WTC11 (cell line): Measurements from ENCODE around the gene RNGTT. TPM values are rescaled to one million over a fixed set of nuclear protein-coding genes. Genes with fewer than 3 reads are reported as not detected.

Experiments used
- ATAC-seq: fragments of 200-7000 bp; cut with Tn5 transposase; 2 replicates; pipeline ENCODE4 v1.10.0; 2021; ENCODE audit warnings: mild to moderate bottlenecking, moderate library complexity
- CTCF ChIA-PET: fragments of 300-600 bp; sonication (Branson Sonifier 250); formaldehyde crosslinking; loops from one replicate; lab custom pipeline; 2021; ENCODE audit warnings: antibody characterized with exemption; lab: Charles Lee
- POLR2A ChIA-PET: fragments of 350-600 bp; sonication (Branson Sonifier 250); formaldehyde crosslinking; loops from one replicate; lab custom pipeline; 2021; ENCODE audit warnings: antibody characterized with exemption; lab: Charles Lee
- DNase-seq: peaks from one replicate; pipeline ENCODE4 v3.0.0; 2021; ENCODE audit warnings: low spot score
- H3K27ac Mint-ChIP-seq: 2 replicates; pipeline ENCODE4 v1.8.0; 2021; ENCODE audit warnings: mixed read lengths
- H3K27me3 Mint-ChIP-seq: 2 replicates; pipeline ENCODE4 v1.8.0; 2021; ENCODE audit warnings: low read depth, mild to moderate bottlenecking, moderate library complexity, mixed read lengths
- H3K36me3 Mint-ChIP-seq: 2 replicates; pipeline ENCODE4 v1.8.0; 2021; ENCODE audit warnings: mixed read lengths
- H3K4me1 Mint-ChIP-seq: 2 replicates; pipeline ENCODE4 v1.8.0; 2022; ENCODE audit warnings: mixed read lengths
- H3K4me3 Mint-ChIP-seq: 2 replicates; pipeline ENCODE4 v1.8.0; 2021; ENCODE audit warnings: mild to moderate bottlenecking, moderate library complexity, mixed read lengths
- H3K9me3 Mint-ChIP-seq: 2 replicates; pipeline ENCODE4 v1.8.0; 2021; ENCODE audit warnings: mixed read lengths
- AFF4 ChIP-seq: sonication (generic); formaldehyde crosslinking; IDR thresholded peaks from 2 replicates; pipeline ENCODE4 v1.8.1; 2023; ENCODE audit warnings: mild to moderate bottlenecking, missing genetic modification reagents, borderline replicate concordance
- ATF1 ChIP-seq: sonication (generic); formaldehyde crosslinking; IDR thresholded peaks from 2 replicates; pipeline ENCODE4 v1.8.1; 2023; ENCODE audit warnings: mild to moderate bottlenecking, moderate library complexity, missing genetic modification reagents
- EMX1 ChIP-seq: fragments of 250-450 bp; sonication (Bioruptor Pico); IDR thresholded peaks from 2 replicates; pipeline ENCODE4 v1.8.0; 2021; ENCODE audit warnings: mild to moderate bottlenecking
- FOXK1 ChIP-seq: sonication (generic); formaldehyde crosslinking; IDR thresholded peaks from 2 replicates; pipeline ENCODE4 v1.8.0; 2022; ENCODE audit warnings: mild to moderate bottlenecking, moderate library complexity, missing genetic modification reagents
- GABPB1 ChIP-seq: sonication (generic); formaldehyde crosslinking; IDR thresholded peaks from 2 replicates; pipeline ENCODE4 v1.8.1; 2023; ENCODE audit warnings: mild to moderate bottlenecking, missing genetic modification reagents
- GTF2I ChIP-seq: fragments of 250-450 bp; sonication (Bioruptor Pico); conservative IDR thresholded peaks from 2 replicates; pipeline ENCODE4 v1.4.0; 2021; ENCODE audit warnings: mild to moderate bottlenecking
- IRF2 ChIP-seq: sonication (generic); formaldehyde crosslinking; IDR thresholded peaks from 2 replicates; pipeline ENCODE4 v1.8.0; 2022; ENCODE audit warnings: low read depth, missing genetic modification reagents, borderline replicate concordance
- JUN ChIP-seq: sonication (generic); formaldehyde crosslinking; IDR thresholded peaks from 2 replicates; pipeline ENCODE4 v1.8.0; 2023; ENCODE audit warnings: mild to moderate bottlenecking, missing genetic modification reagents
- MAX ChIP-seq: sonication (generic); formaldehyde crosslinking; IDR thresholded peaks from 2 replicates; pipeline ENCODE4 v1.8.0; 2022; ENCODE audit warnings: mild to moderate bottlenecking, missing genetic modification reagents
- SMAD3 ChIP-seq: sonication (generic); formaldehyde crosslinking; IDR thresholded peaks from 2 replicates; pipeline ENCODE4 v1.8.0; 2022; ENCODE audit warnings: missing genetic modification reagents, mild to moderate bottlenecking, borderline replicate concordance
- SOX15 ChIP-seq: fragments of 250-450 bp; sonication (Bioruptor Pico); IDR thresholded peaks from 2 replicates; pipeline ENCODE4 v1.9.0; 2021; ENCODE audit warnings: mild to moderate bottlenecking
- TEAD4 ChIP-seq: sonication (generic); formaldehyde crosslinking; IDR thresholded peaks from 2 replicates; pipeline ENCODE4 v1.8.0; 2022; ENCODE audit warnings: mild to moderate bottlenecking, missing genetic modification reagents
- USF2 ChIP-seq: sonication (generic); formaldehyde crosslinking; IDR thresholded peaks from 2 replicates; pipeline ENCODE4 v1.8.1; 2023; ENCODE audit warnings: mild to moderate bottlenecking, missing genetic modification reagents, moderate library complexity
- ZBTB21 ChIP-seq: sonication (generic); formaldehyde crosslinking; IDR thresholded peaks from 2 replicates; pipeline ENCODE4 v1.8.1; 2023; ENCODE audit warnings: mild to moderate bottlenecking, missing genetic modification reagents, borderline replicate concordance
- ZNF121 ChIP-seq: sonication (generic); formaldehyde crosslinking; IDR thresholded peaks from 2 replicates; pipeline ENCODE4 v1.8.0; 2023; ENCODE audit warnings: missing genetic modification reagents
- ZNF263 ChIP-seq: sonication (generic); formaldehyde crosslinking; IDR thresholded peaks from 2 replicates; pipeline ENCODE4 v1.8.1; 2022; ENCODE audit warnings: low read depth, mild to moderate bottlenecking, moderate library complexity, missing genetic modification reagents
- ZNF281 ChIP-seq: sonication (generic); formaldehyde crosslinking; IDR thresholded peaks from 2 replicates; pipeline ENCODE4 v1.8.0; 2023; ENCODE audit warnings: mild to moderate bottlenecking, missing genetic modification reagents
- ZNF396 ChIP-seq: fragments of 250-450 bp; sonication (Bioruptor Pico); IDR thresholded peaks from 2 replicates; pipeline ENCODE4 v1.8.0; 2021; ENCODE audit warnings: mild to moderate bottlenecking, moderate library complexity, borderline replicate concordance
- total RNA-seq: library from RNA; stranded (reverse); gene quantifications from 3 replicates; pipeline ENCODE4 v1.2.3, GENCODE V29; 2021
- TF ChIP-seq, protein P1 (sequence below): fragments of 200-600 bp; IDR thresholded peaks from 2 replicates; pipeline ENCODE4 v1.8.0; 2022; ENCODE audit warnings: antibody characterized with exemption
- TF ChIP-seq, protein P2 (sequence below): sonication (generic); formaldehyde crosslinking; IDR thresholded peaks from 2 replicates; pipeline ENCODE4 v1.8.1; 2023; ENCODE audit warnings: mild to moderate bottlenecking, missing genetic modification reagents, moderate library complexity
- TF ChIP-seq, protein P3 (sequence below): sonication (generic); formaldehyde crosslinking; IDR thresholded peaks from 2 replicates; pipeline ENCODE4 v1.8.0; 2023; ENCODE audit warnings: missing genetic modification reagents

Gene RNGTT
- total RNA-seq, 1 experiment from 2014 or later = 20.4 TPM

- ChIA-PET CTCF (no interaction called here), POLR2A (interaction anchor here (1.0 kb wide), 1 partner anchor 205 kb away, joined by 8 read pairs; no protein-coding TSS in a partner anchor)
- H3K9me3 Mint-ChIP-seq = peaks cover 20% of the 10 kb centered on the region
Observed at GRCh38 chr6:88653936-88654335, 309.5 kb downstream of the RNGTT start.

GRCh38 chr6:88651400-88651799 is 312.0 kb downstream of the RNGTT start:
- POLR2A ChIA-PET = no interaction called here
- no peaks in the 10 kb centered on the region for H3K9me3 Mint-ChIP-seq
- H3K27ac Mint-ChIP-seq = no peak overlapping the region
- TF ChIP-seq EMX1 (no peak), AFF4 (no peak), ATF1 (no peak), ZNF263 (CRISPR knock-in tag) (no peak), MAX (CRISPR knock-in tag) (no peak), ZNF121 (CRISPR knock-in tag) (no peak), ZNF396 (no peak), GTF2I (CRISPR knock-in tag) (no peak), GABPB1 (CRISPR knock-in tag) (no peak), IRF2 (no peak), TEAD4 (CRISPR knock-in tag) (no peak), USF2 (CRISPR knock-in tag) (no peak), ZNF281 (CRISPR knock-in tag) (no peak), FOXK1 (CRISPR knock-in tag) (no peak), ZBTB21 (CRISPR knock-in tag) (no peak), SMAD3 (CRISPR knock-in tag) (no peak)
- TF ChIP-seq, protein P1, sequence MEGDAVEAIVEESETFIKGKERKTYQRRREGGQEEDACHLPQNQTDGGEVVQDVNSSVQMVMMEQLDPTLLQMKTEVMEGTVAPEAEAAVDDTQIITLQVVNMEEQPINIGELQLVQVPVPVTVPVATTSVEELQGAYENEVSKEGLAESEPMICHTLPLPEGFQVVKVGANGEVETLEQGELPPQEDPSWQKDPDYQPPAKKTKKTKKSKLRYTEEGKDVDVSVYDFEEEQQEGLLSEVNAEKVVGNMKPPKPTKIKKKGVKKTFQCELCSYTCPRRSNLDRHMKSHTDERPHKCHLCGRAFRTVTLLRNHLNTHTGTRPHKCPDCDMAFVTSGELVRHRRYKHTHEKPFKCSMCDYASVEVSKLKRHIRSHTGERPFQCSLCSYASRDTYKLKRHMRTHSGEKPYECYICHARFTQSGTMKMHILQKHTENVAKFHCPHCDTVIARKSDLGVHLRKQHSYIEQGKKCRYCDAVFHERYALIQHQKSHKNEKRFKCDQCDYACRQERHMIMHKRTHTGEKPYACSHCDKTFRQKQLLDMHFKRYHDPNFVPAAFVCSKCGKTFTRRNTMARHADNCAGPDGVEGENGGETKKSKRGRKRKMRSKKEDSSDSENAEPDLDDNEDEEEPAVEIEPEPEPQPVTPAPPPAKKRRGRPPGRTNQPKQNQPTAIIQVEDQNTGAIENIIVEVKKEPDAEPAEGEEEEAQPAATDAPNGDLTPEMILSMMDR = no peak
- TF ChIP-seq, protein P2, sequence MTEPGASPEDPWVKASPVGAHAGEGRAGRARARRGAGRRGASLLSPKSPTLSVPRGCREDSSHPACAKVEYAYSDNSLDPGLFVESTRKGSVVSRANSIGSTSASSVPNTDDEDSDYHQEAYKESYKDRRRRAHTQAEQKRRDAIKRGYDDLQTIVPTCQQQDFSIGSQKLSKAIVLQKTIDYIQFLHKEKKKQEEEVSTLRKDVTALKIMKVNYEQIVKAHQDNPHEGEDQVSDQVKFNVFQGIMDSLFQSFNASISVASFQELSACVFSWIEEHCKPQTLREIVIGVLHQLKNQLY (CRISPR knock-in tag) = no peak
- TF ChIP-seq, protein P3, sequence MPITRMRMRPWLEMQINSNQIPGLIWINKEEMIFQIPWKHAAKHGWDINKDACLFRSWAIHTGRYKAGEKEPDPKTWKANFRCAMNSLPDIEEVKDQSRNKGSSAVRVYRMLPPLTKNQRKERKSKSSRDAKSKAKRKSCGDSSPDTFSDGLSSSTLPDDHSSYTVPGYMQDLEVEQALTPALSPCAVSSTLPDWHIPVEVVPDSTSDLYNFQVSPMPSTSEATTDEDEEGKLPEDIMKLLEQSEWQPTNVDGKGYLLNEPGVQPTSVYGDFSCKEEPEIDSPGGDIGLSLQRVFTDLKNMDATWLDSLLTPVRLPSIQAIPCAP = no peak
- no peaks in the 10 kb centered on the region for H3K27me3 Mint-ChIP-seq
- DNase-seq = no peak
- no peaks in the 10 kb centered on the region for H3K36me3 Mint-ChIP-seq
- no peak for ATAC-seq
- no peak overlapping the region for H3K4me3 Mint-ChIP-seq
- H3K4me1 Mint-ChIP-seq = no peaks in the 10 kb centered on the region
- CTCF ChIA-PET = no interaction called here

More at GRCh38 chr6:88653936-88654335, 309.5 kb downstream of the RNGTT start:
- no peak for TF ChIP-seq ZNF396
- TF ChIP-seq SOX15 (CRISPR knock-in tag) = no peak
- TF ChIP-seq JUN = no peak
- DNase-seq (no peak), ATAC-seq (no peak)
- Mint-ChIP-seq H3K4me1 (no peaks in the 10 kb centered on the region), H3K27ac (no peak overlapping the region), H3K4me3 (no peak overlapping the region), H3K36me3 (peaks cover 17% of the 10 kb centered on the region), H3K27me3 (no peaks in the 10 kb centered on the region)
